SK-N-MC (cell line): ENCODE measurements around the gene TMBIM1.

ENCODE experiments used
- EZH2 ChIP-seq: fragments of 200-600 bp; sonication (generic); IDR thresholded peaks from one replicate; pipeline ENCODE4 v1.6.1; 2017; ENCODE audit warnings: antibody characterized with exemption
- POLR2AphosphoS5 ChIP-seq: IDR thresholded peaks from 2 replicates; pipeline ENCODE4 v1.6.1; 2012; ENCODE audit warnings: mild to moderate bottlenecking, low read depth, low read length, borderline replicate concordance

GRCh38 chr2:218292048-218293014 is at the start of gene TMBIM1:
- TF ChIP-seq EZH2 (no peak), POLR2AphosphoS5 (no peak; the same call in 1 of the 2 replicates)
